HepG2 (cell line): Measurements from ENCODE around the gene DPH5.

Experiments
- CTCF ChIP-seq: sonication (generic); formaldehyde crosslinking; IDR thresholded peaks from 2 replicates; pipeline ENCODE4 v1.5.0; 2020; ENCODE audit warnings: mild to moderate bottlenecking, missing genetic modification reagents, moderate library complexity
- NFYB ChIP-seq: sonication (generic); formaldehyde crosslinking; IDR thresholded peaks from 2 replicates; pipeline ENCODE4 v1.4.0; 2020; ENCODE audit warnings: missing genetic modification reagents
- POLR2AphosphoS5 ChIP-seq: IDR thresholded peaks from 2 replicates; pipeline ENCODE4 v1.6.1; 2012; ENCODE audit warnings: low read depth, low read length

GRCh38 chr1:101004061-101004460, 21.5 kb downstream of the DPH5 start:
- TF ChIP-seq NFYB = no peak
- TF ChIP-seq CTCF (CRISPR knock-in tag) = no peak
- TF ChIP-seq POLR2AphosphoS5 = no peak
